PC-9 (cell line): ENCODE results near the gene DNMT3A.

Experiments used
- EZH2 ChIP-seq: fragments of 200-600 bp; sonication (generic); IDR thresholded peaks from 2 replicates; pipeline ENCODE4 v1.8.0; 2017; ENCODE audit warnings: antibody characterized with exemption, low read depth
- TF ChIP-seq, protein P1 (sequence below): fragments of 200-600 bp; sonication (generic); conservative IDR thresholded peaks from 2 replicates; pipeline ENCODE4 v1.6.1; 2017; ENCODE audit warnings: mixed run types, antibody characterized with exemption, mild to moderate bottlenecking, moderate library complexity

DNA sequence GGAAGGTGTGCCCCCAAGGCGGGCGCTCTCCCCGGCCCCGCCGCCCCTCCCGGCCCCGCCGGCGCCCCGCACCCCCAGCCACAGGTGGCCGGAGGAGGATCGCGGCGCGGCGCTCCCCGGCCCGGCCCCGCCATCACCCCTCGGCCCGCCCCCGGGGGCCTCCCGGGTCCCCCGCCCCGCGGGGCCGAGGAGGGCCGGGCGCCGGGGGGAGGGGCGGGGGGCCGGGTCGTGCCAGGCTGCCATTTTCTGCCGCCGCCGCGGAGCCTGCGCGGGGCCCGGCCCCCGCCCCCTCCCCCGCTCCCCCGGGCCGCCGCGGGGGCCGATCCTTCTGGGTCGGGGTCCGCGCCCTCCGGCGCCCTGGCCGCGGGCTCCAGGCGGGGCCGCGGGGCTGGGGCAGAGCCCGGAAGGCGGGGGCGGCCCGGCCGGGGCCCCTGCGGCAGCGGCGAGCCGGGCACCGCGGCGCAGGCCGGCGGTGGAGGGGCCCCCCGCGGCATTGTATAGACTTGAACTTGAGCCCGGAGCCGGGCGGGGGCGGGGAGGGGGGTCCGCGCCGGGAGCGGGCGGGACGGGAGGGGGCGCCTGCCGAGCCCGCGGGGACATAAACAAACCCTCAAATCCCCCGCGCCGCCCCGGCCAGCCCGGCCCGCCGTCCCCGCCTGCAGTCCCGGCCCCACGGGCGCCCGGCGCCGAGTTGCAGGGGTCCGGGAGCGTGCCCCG is 556 bp downstream of the DNMT3A start:
- no peak for TF ChIP-seq EZH2
- TF ChIP-seq, protein P1, sequence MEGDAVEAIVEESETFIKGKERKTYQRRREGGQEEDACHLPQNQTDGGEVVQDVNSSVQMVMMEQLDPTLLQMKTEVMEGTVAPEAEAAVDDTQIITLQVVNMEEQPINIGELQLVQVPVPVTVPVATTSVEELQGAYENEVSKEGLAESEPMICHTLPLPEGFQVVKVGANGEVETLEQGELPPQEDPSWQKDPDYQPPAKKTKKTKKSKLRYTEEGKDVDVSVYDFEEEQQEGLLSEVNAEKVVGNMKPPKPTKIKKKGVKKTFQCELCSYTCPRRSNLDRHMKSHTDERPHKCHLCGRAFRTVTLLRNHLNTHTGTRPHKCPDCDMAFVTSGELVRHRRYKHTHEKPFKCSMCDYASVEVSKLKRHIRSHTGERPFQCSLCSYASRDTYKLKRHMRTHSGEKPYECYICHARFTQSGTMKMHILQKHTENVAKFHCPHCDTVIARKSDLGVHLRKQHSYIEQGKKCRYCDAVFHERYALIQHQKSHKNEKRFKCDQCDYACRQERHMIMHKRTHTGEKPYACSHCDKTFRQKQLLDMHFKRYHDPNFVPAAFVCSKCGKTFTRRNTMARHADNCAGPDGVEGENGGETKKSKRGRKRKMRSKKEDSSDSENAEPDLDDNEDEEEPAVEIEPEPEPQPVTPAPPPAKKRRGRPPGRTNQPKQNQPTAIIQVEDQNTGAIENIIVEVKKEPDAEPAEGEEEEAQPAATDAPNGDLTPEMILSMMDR = no peak
